HG02938 (cell line): Measurements from ENCODE around the gene CCDC57.

Experiments
- ATAC-seq: cut with Tn5 transposase; IDR thresholded peaks from one replicate; pipeline ENCODE4 v1.9.1; 2021; ENCODE audit warnings: mild to moderate bottlenecking, moderate library complexity; ENCODE audit not compliant: unreplicated experiment

CCDC57 gene

DNA sequence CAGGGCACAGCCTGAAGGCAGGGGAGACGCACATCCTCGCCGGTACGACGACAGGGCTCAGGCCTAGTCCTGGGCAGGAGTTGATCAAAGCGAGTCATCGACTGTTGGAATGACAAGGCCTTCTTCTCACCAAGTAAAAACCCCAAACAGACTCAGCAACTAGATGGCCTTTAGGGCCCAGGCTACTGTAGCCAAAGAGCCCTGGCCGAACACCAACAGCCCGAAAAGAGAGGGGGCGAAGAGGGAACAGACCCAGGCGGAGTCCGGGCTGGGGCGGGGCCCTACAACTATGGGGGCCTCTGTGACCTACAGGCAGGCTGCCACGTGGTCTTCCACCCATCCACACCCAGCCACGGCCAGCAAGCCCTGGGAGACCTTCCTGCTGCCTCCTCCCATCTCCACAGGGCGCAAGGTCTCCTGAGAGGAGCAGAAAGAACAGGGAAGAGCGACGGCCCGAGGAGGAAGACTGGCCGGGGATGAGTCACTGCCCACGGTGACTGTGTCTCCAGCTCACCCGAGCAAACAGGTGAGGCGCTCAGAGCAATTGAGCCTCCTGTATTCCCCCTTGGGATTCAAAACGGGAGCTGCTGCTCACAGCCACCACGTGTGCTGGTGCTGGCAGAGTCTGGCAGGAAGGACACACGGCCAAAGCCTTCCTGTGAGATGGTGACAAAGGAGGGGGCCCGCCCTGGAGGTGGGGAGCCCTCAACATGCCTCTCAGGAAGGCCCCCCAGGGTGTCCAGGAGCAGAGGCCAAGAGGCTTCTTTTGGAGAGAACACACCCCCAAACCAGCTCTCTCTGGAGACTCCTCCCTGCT, 33.9 kb upstream of the CCDC57 start:
- ATAC-seq, result no peak

GRCh38 chr17:82246040-82246364, 33.4 kb upstream of the CCDC57 start:
- no peak for ATAC-seq

DNA sequence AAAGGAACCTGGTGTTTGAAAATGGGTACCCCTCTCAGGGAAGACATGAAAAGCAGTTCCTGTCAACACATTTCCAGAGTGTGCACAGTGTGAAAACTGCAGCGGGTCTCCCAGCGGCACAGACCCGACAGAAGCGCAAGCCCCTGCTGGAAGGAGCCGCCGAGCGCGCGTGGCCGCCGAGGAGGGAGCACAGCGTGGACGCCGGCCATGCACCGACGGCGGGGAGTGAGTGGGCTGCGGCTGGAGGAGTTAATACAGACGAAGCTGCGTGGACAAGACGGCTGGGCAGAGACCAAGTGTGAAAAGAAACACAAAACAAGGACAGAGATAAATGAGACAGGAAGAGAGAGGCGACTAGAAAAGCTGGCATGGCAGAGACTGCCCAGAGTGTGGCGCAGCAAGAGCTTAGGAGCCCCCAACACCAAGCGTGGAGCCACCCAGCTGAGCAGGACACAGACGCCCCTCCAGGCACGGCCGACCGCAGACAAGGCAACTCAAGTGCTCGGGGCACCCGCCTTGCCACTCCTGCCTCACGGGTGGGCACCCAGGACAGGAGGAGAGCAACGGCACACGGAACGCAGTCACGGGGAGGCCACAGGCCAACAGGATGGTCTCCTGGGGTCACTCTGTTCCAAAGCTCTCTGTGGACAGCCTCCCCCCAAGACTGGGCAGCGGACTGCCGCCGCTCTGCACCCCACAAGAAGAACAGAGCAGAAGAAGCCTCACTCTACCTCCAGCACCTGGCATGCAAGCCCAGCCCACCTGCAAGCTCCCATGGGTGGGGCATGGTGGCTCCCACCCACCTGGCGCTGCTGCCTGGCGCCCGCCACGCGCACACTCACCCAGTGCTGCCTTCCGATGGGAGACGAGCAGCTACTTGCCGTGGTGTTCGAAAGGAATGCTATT, 32.7 kb upstream of the CCDC57 start:
- ATAC-seq, result no peak

GRCh38 chr17:82244413-82245133, 31.9 kb upstream of the CCDC57 start:
- ATAC-seq, result no peak

DNA sequence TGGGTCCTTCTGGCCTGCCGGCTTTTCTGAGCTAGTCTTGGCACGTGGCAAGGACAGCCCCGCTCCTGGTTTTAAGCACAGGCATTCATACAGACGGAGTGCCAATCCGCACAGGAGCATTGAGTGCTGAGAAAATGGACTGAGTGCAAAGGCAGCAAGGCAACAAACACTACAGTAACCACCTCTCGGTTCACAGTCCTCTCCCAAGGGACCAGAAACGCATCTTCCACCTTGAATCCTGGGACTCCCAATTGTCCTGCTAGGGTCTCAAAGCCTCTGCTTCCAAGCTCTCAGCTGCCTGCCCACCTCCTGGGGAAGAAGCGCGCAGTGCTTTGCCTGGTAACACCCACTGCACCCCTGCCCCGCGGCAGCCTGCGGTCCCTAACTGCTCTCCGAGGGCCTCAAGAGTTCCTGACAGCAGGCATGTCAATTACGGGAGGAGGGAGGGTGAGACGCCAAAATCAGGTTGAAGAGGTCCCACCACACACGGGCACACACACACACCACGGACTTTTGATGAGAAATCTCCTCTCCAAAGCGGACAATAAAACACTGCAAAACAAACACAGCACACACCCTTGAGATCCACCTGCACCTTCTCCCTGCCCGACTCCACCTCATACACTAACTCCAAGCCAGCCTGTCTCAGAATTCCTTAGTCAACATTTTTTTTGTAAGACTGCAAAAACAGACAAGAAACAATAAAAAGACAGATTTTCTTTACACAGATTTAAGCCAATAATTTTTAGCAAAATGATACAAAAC, 31.2 kb upstream of the CCDC57 start:
- ATAC-seq, result no peak

DNA sequence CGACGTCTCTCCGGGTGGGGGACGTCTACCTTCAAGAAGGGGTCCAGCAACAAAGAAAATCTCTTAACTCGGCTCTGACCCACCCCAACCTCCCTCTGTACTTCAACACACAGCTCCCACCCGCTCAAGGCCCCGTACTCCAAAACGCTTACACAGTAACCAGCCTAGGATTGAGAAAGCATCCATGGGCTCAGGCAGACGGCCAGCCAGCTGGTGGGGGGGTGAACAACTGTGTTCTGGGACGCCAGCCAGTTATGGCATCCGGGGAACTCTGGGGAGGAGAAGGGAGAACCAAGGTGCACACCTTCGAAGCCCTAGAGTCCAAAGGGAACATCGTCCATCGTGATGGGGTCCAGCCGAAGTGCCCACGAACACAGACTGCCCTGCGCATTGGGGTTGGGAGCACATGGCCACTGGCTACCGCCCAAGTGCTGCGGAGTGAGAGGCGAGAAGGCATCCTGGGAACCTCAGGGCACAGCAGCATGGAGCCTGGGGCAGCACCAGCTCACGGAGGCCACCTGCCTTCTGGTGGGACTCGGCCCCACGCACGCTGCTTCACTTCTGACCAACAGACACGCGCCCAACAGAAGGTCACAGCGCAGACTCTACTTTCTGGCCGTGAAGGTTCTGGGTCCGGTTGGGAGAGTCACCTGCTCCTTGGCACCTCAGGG, 30.5 kb upstream of the CCDC57 start:
- ATAC-seq, result no peak

DNA sequence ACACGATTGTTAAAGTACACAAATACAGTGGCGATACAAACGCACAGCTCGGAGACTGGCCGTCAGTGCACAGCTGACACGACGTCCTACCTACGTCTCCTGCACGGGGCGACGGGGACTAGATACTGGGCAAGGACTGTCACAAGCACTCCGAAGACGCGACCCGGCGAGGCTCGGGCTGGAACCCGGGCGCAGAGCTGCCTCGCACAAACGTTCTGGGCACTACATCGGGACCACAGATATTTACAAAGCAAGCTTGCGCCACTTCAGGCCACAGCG, 30.0 kb upstream of the CCDC57 start:
- ATAC-seq, result no peak

- ATAC-seq, result no peak
Measured at GRCh38 chr17:82241926-82242697, 29.5 kb upstream of the CCDC57 start.

DNA sequence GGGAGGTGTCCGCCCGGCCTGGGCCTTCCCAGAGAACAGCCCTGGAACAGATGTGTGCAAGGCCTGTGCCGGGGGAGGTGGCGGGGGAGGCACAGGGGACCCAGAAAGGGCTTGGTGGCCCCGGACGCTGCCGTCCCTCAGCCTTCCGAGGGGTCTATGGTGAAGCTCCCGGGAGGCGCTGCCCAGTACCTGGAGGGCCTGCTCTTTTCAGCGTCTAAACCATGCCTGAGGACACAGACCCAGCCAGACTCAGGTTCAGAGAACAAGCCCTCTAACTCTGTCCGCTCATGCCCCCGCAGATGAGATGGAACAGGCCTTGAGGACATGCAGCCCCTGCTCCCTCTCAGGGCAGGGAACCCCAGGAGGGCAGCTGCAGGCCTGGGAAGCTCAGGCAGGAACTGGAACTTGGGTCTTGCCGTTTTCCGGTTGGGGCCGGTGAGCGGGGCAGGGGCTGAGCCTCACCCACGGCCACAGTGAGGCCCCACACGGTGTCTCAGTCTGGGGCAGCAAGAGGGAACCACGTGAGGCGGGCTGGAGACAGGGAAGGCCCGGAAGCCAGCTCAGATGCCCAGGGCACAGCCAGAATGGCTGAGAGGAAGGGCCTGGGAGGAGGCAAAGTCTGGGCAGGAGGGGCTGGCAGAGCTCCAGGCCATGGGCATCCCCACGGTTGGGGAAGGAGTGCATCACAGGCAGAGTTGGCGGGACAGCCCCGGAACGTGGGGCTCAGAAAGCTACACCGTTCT, 28.7 kb upstream of the CCDC57 start:
- no peak for ATAC-seq

DNA sequence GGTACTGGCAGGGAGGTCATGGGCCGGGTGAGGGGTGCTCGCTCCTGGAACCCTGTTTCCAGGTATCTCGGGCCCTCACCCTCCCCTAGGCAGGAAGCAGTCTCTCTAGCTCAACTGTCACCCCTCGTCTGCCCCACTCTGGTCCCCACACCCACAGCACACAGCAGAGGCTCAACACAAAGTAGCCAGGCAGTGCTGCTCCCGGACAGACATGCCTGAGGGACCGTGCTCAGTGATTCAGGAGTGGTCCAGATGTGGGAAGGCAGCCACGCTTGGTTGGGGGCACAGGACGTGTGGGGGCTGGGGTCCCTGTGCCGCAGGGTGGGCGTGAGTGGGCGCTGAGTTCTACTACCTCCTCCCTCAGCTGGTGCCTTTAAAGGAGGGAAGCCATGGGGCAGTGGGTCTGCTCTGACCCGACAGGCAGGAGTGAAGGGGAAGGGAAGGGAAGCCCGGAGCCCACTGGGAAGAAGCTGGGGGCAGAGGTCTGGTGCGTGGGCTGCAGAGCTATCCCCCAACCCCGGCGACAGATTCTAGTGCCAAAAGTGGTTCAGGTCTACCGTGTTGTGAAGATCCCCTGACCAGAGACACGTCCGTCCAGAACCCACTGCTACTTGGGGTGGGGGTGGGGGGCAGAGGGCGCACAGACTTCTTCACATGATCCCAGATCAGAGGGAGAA, 28.0 kb upstream of the CCDC57 start:
- no peak for ATAC-seq

- no peak for ATAC-seq
Measured at GRCh38 chr17:82239926-82240505, 27.4 kb upstream of the CCDC57 start.

DNA sequence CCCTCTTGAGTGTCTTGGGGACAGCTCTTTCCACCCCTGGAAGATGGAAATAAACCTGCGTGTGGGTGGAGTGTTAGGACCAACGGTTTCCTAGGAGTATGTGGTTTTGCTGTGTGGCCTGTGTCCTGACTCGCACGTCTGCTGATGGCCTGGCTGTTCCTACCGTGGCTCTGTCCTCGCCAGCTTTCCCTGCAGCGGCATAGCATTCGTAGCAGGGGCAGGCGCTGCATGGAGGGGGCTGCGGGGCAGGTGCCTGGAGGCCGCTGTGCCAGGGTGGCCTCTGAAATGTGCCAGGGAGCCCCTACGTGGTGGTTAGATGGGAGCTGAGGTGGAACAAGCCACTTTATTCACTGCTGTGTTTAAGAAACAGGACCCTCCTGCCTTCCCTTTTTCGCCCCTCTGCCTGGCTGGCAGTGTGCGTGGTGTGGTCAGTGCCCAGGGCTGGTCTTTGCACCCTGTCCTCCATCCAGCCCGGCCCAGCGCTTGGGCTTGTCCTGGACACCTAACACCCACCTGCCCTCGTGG, 26.8 kb upstream of the CCDC57 start:
- no peak for ATAC-seq

GRCh38 chr17:82238472-82239201, 26.0 kb upstream of the CCDC57 start:
- ATAC-seq, result no peak

GRCh38 chr17:82237746-82238471, 25.3 kb upstream of the CCDC57 start:
- no peak for ATAC-seq

GRCh38 chr17:82237083-82237745, 24.6 kb upstream of the CCDC57 start:
- ATAC-seq, result no peak
